GM12875 (cell line): ENCODE data around the gene KRTAP5-4.
"Not testable (repeated sequence)": the region's sequence is repeated elsewhere in the genome, so short reads cannot be mapped to it uniquely, and the experiment has no call there.

Experiments
- H3K4me3 ChIP-seq: one replicate; pipeline ENCODE4 v1.5.1; 2011; ENCODE audit warnings: low read depth, low read length, control low read depth
- CTCF ChIP-seq: IDR thresholded peaks from 2 replicates; pipeline ENCODE4 v1.5.1; 2011; ENCODE audit warnings: low read depth, mild to moderate bottlenecking, control low read depth, inconsistent platforms, low read length, moderate library complexity, borderline replicate concordance; ENCODE audit not compliant: insufficient read depth

KRTAP5-4 gene

GRCh38 chr11:1586699-1587098 is 35.2 kb downstream of the KRTAP5-4 start:
- H3K4me3 ChIP-seq: no peak overlapping the region
- no peak for TF ChIP-seq CTCF

- H3K4me3 ChIP-seq: not testable (repeated sequence)
These were observed 37.1 kb downstream of the KRTAP5-4 start, which contains the start of gene KRTAP5-1 for GRCh38 chr11:1584661-1585370. Gene KRTAP5-1 (minus strand): TSS chr11:1585283. CDS start chr11:1585249, 34 bp downstream.

- H3K4me3 ChIP-seq: not testable (repeated sequence)
These were observed 39.0 kb downstream of the KRTAP5-4 start for GRCh38 chr11:1582909-1583308.

- TF ChIP-seq CTCF: no peak
- no peak overlapping the region for H3K4me3 ChIP-seq
These were observed 40.0 kb downstream of the KRTAP5-4 start for GRCh38 chr11:1581976-1582375.

GRCh38 chr11:1576825-1577224 is 45.1 kb downstream of the KRTAP5-4 start:
- TF ChIP-seq CTCF: no peak

GRCh38 chr11:1575756-1576155 is 46.2 kb downstream of the KRTAP5-4 start:
- H3K4me3 ChIP-seq: not testable (repeated sequence)

More at GRCh38 chr11:1576825-1577224, 45.1 kb downstream of the KRTAP5-4 start:
- H3K4me3 ChIP-seq: no peak overlapping the region

- TF ChIP-seq CTCF: no peak
- no peak overlapping the region for H3K4me3 ChIP-seq
These were observed 47.0 kb downstream of the KRTAP5-4 start for GRCh38 chr11:1574933-1575242.

- peak; percentile 90 for TF ChIP-seq CTCF
- H3K4me3 ChIP-seq: no peak overlapping the region
These were observed 47.6 kb downstream of the KRTAP5-4 start for GRCh38 chr11:1574238-1574932.

- TF ChIP-seq CTCF: no peak
- H3K4me3 ChIP-seq: no peak overlapping the region
These were observed 48.1 kb downstream of the KRTAP5-4 start for GRCh38 chr11:1573903-1574237.
